NCI-H774 (cell line): ENCODE results near the gene ALDH1L1.

Experiments used
- DNase-seq: peaks from one replicate; lab custom pipeline; 2025; lab: John Stamatoyannopoulos, UW

The ALDH1L1 gene

GRCh38 chr3:126154391-126155279, 25.8 kb downstream of the ALDH1L1 start:
- DNase-seq: no peak

- no peak for DNase-seq
Observed at GRCh38 chr3:126153695-126154360, 26.6 kb downstream of the ALDH1L1 start.

DNA sequence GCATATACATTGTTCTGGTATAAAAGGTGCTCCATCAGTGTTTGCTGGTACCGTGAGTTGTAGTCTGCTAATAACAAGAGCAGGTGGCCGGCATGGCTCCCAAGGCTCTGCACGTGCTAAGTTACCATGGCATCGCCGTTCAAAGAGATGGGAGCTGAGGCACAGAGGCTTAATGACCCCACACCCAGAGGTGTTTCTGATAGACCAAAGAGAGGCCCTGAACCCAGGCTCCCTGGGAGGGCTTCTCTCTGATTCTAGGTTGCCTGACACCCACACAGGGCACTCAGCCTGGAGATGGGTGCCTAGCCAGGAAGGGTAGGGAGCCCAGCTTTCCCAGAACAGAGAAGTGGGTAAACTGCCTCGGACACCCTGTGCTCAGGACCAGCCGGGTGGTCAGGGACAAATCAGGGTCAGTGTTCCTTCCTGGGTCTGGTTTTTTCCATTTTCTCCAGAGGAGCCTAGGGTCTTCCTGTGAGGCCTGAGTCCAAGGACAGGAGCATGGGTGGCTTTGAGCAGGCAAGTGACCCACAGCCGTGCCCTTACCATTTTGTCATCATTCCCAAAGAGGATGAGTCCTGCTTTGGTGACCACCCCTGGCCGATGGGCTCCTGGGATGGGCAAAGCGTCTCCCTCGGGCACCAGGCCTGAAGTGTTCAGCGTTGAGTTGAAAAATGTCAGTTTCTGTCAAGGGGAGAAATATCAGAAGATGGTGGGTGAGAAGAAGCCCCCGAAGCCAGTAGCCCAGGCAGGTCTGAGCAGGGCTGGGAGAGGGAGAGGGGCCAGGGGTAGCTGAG, 27.3 kb downstream of the ALDH1L1 start:
- DNase-seq: no peak

DNA sequence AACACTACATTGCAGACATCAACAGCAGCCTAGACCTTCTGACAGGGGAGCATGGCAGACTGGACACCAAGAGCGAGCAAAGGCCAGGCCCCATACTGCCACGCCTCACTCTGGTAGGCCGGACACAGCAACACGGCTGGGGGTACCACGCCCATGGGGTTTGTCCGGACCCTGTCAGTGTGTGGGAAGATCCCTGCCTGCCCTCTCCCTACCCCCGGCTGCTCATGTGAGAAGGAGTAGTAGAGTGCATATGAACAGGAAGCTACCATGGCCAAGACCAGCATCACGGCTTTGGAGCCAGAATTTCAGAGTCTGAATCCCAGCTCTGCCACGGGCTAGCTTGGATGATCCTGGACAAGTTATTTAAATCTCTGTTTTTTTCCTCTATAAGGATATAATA, 27.9 kb downstream of the ALDH1L1 start:
- DNase-seq: no peak

GRCh38 chr3:126151562-126152302, 28.7 kb downstream of the ALDH1L1 start:
- no peak for DNase-seq

- no peak for DNase-seq
Observed at GRCh38 chr3:126149960-126150515, 30.3 kb downstream of the ALDH1L1 start.

- DNase-seq: no peak
Observed at GRCh38 chr3:126149256-126149902, 31.0 kb downstream of the ALDH1L1 start.

DNA sequence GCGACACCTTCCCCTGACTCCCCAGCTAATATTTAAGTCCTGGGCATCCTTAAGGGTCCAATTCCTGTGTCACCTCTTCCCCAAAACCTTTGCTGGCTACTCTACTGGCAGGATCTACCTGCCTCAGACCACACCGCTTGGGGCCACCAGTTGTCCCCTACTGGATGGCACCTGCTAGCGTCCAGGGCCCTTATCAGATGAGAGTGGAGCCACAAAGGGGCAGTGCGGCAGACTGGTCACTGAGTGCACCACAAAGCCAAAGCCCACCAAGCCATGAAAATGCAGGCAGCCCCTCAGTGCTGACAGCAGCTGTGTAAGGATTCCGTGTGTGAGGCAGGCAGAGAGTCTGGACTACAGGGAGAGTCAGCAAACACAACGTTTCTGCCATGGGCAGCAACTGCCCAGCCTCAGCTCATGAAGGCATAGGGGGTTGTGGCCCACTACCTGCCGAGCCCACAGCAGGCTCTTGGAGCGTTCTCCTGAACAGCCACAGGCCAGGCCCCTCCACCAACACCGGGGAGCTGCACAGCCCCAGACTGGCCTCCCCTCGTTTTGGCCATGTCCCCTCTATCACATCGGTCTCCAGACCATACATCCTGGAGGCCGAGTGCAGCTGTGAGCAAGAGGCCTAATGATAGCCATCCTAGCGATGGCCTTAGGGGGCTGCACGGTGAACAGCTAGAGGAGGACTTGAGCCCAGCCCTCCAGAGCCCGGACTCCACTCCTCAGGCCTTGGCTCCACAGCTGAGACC, 32.3 kb downstream of the ALDH1L1 start:
- no peak for DNase-seq

GRCh38 chr3:126147147-126147931, 33.0 kb downstream of the ALDH1L1 start:
- DNase-seq: no peak

GRCh38 chr3:126146525-126147146, 33.8 kb downstream of the ALDH1L1 start:
- DNase-seq: no peak

DNA sequence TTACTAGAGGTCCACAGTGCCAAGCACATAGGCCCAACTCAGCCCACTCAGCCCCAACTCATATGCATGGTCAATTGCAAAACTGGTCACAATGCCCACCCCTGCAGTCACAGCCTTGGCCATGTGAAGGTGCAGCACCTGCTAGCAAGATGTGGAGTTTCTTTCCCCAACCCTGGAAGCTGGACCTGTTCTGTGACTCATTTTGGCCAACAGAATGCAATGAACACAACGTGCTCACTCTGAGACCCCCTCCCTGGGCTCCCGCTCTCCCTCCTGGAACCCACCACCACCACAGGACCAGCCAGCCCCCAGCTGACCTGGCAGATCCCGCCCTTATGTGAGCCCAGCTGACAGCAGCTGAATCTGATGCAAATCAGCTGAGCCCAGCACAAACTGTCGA, 34.4 kb downstream of the ALDH1L1 start:
- DNase-seq: no peak

DNA sequence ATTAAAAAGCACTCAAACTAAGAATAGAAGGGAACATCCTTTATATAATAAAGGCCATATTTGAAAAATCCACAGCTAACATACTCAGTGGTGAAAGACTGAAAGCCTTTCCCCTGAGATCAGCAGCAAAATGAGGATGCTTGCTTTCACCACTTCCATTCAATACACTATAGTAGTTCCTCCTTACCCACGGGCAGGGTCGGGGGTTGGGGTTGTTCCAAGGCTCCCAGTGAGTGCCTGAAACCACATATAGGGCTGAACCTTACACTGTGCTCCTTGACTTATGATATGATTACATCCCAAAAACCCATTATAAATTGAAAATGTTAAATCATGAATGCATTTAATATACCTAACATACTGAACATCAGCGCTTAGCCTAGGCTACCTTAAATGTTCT, 37.7 kb downstream of the ALDH1L1 start:
- no peak for DNase-seq

GRCh38 chr3:126137490-126138130, 42.8 kb downstream of the ALDH1L1 start:
- no peak for DNase-seq

- DNase-seq: no peak
Observed at GRCh38 chr3:126136428-126137220, 43.8 kb downstream of the ALDH1L1 start.

- DNase-seq: no peak
Observed at GRCh38 chr3:126135406-126136076, 44.8 kb downstream of the ALDH1L1 start.

DNA sequence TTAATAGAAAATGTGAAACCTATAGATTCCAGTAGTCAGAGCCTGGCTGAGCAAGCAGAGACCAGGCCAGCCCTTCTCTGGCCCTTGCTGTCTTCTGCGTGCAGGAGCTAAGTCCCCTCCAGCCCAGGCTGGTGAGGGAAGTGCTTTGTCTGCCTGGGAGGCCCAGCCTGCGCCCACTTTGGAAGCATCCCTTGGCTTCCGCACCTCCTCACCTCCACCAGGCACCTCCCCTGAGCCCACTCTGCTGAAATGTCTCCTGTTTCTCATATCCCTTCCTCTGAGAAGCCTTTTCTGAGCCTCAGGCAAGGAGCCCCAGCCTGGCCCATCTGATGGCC, 45.3 kb downstream of the ALDH1L1 start:
- DNase-seq: no peak
